GM12892 (cell line): Measurements from ENCODE around the gene FOXO6.

Experiments
- POLR2A ChIP-seq: IDR thresholded peaks from 2 replicates; pipeline ENCODE4 v1.6.1; 2011; ENCODE audit warnings: low read depth, low read length, control low read depth
- POLR2AphosphoS5 ChIP-seq: IDR thresholded peaks from 2 replicates; pipeline ENCODE4 v1.6.1; 2011; ENCODE audit warnings: low read depth, low read length, control low read depth

DNA sequence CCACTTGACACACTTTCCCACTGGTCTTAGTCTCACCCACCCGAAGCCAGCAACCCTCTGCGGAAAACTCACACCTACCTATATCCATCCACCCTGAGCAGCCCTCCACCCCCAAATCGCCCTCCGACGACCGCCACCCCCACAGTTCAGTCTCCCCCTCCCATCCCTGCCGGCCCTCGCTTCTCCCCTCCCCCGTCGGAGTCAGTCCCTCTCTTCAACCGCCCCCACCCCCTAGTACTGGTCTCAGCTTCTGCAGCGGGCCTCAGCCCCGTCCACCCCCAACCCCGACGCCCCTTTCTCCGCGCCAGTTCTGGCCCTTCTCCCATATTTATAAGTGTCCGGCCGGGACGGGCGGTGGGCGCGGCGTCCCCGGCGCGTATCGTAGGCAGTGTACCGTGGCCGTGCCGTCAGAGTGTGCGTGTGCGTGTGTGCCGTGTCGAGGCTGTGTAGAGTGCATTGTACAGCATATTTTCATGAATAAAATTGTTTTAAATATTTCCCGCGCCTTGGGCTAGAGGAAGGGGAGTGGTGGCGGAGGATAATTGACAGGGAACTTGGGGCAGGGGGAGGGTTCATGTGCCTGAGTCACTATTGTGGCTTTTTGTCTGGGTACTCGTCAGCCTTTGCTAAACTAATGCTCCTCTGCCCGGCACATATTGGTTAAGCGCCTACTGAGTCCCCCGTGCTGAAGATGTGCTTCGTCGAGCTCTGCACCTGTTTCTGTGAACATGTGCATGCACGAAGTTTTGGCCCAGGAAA is 22.0 kb downstream of the FOXO6 start:
- no peak for TF ChIP-seq POLR2AphosphoS5
- TF ChIP-seq POLR2A, result no peak
